Natural killer cell (primary cell): Measurements from ENCODE around the gene RASGRP3. TPM values are rescaled to one million over a fixed set of nuclear protein-coding genes. Genes with fewer than 3 reads are reported as not detected.

Source experiments
- ATAC-seq, 3 donors: fragments of 150-1000 bp in 2 of 3; fragments of 200-7000 bp in 1 of 3; cut with Tn5 transposase; 1 replicate in 1 of 3; 2 replicates in 2 of 3; pipeline ENCODE4 v1.10.0; 2021; ENCODE audit warnings: mild to moderate bottlenecking in 2 of 3, moderate library complexity in 2 of 3
- DNase-seq, 2 donors: peaks; one replicate each; pipeline versions ENCODE4 v3.0.0 to v3.0.0-alpha.2; 2013 to 2021; ENCODE audit warnings: mixed read lengths in 1 of 2
- H3K27ac ChIP-seq: one replicate; pipeline ENCODE4 v1.5.1; 2013; ENCODE audit warnings: mild to moderate bottlenecking, low read length
- H3K27me3 ChIP-seq: one replicate; pipeline ENCODE4 v1.6.1; 2013; ENCODE audit warnings: low read length; ENCODE audit not compliant: control insufficient read depth, insufficient read depth
- H3K36me3 ChIP-seq: one replicate; pipeline ENCODE4 v1.6.1; 2013; ENCODE audit warnings: low read length; ENCODE audit not compliant: control insufficient read depth, insufficient read depth
- H3K4me1 ChIP-seq: one replicate; pipeline ENCODE4 v1.6.1; 2013; ENCODE audit warnings: low read length; ENCODE audit not compliant: control insufficient read depth, insufficient read depth
- H3K4me3 ChIP-seq: one replicate; pipeline ENCODE4 v1.5.1; 2013; ENCODE audit warnings: low read length
- H3K9me3 ChIP-seq: one replicate; pipeline ENCODE4 v1.6.1; 2013; ENCODE audit warnings: low read length; ENCODE audit not compliant: control insufficient read depth, insufficient read depth
- H3K27ac Mint-ChIP-seq, 2 donors: one replicate each; pipeline ENCODE4 v1.8.0; 2022; ENCODE audit warnings: mild to moderate bottlenecking in 2 of 2, mixed read lengths in 2 of 2, moderate library complexity in 1 of 2
- H3K27me3 Mint-ChIP-seq, 2 donors: one replicate each; pipeline ENCODE4 v1.8.0; 2022; ENCODE audit warnings: low read depth in 2 of 2, mixed read lengths in 2 of 2
- H3K36me3 Mint-ChIP-seq: one replicate; pipeline ENCODE4 v1.8.0; 2022; ENCODE audit warnings: mixed read lengths
- H3K4me1 Mint-ChIP-seq, 2 donors: one replicate each; pipeline ENCODE4 v1.8.0; 2022; ENCODE audit warnings: mixed read lengths in 2 of 2
- H3K4me3 Mint-ChIP-seq: one replicate; pipeline ENCODE4 v1.8.0; 2022; ENCODE audit warnings: mild to moderate bottlenecking, moderate library complexity, mixed read lengths
- H3K9me3 Mint-ChIP-seq, 2 donors: one replicate each; pipeline ENCODE4 v1.8.0; 2022; ENCODE audit warnings: mixed read lengths in 2 of 2
- CTCF ChIP-seq: fragments of 200-600 bp; IDR thresholded peaks from one replicate; pipeline ENCODE4 v1.8.0; 2022; ENCODE audit warnings: antibody characterized with exemption
- WGBS: methylation state at CpG from one replicate; pipeline ENCODE4 v1.1.7; 2013; ENCODE audit warnings: missing lambda C conversion rate; ENCODE audit not compliant: insufficient coverage; 5-methylcytosine and 5-hydroxymethylcytosine counted together
- intact Hi-C: fragments of 100-400 bp; cut with micrococcal nuclease; formaldehyde crosslinking; loops from one replicate; pipeline ENCODE4 v1.14.2; 2022
- total RNA-seq, 4 donors: library from RNA; stranded (reverse); fragments of 120-200 nt in 1 of 4; gene quantifications; one replicate each; pipeline versions ENCODE4 v1.2.3 to v1.2.4, GENCODE V29; 2013 to 2022

The RASGRP3 gene
- total RNA-seq, 3 donors from 2014 or later (not counting 1 experiment from before 2014, with no cell fraction given): 1.8 to 21.1 (median 2.7) TPM

GRCh38 chr2:33477473-33478468, 1.3 kb downstream of the RASGRP3 start:
- no peak for TF ChIP-seq CTCF
- H3K4me1 Mint-ChIP-seq: peaks cover 22 to 31% of the 10 kb centered on the region in 2 donors
- Histone ChIP-seq H3K27ac (peak overlapping the region; percentile 95), H3K4me3 (peak overlapping the region; percentile 65), H3K27me3 (no peaks in the 10 kb centered on the region), H3K9me3 (no peaks in the 10 kb centered on the region), H3K4me1 (peaks cover 13% of the 10 kb centered on the region), H3K36me3 (no peaks in the 10 kb centered on the region)
- peak overlapping the region; percentile 95 for H3K4me3 Mint-ChIP-seq
- no peaks in the 10 kb centered on the region for H3K36me3 Mint-ChIP-seq
- H3K27me3 Mint-ChIP-seq: peaks cover 1 to 23% of the 10 kb centered on the region in 2 donors
- intact Hi-C loops: loop anchor here (5.0 kb wide), 2 partner anchors 105 to 120 kb away; partner anchors contain the start of gene FAM98A
- peak overlapping the region; percentile 95 for H3K27ac Mint-ChIP-seq
- 55% methylated on average over 20 of the region's 20 CpGs for WGBS
- DNase-seq (peak in 1 of 2 donors; percentile 34), ATAC-seq (peak in 1 of 3 donors; percentile 4)
- no peaks in the 10 kb centered on the region for H3K9me3 Mint-ChIP-seq

- no peak for TF ChIP-seq CTCF
- no peak overlapping the region for H3K27ac Mint-ChIP-seq
- Histone ChIP-seq H3K27me3 (no peaks in the 10 kb centered on the region), H3K9me3 (no peaks in the 10 kb centered on the region), H3K4me1 (peaks cover 13% of the 10 kb centered on the region), H3K36me3 (no peaks in the 10 kb centered on the region), H3K4me3 (no peak overlapping the region), H3K27ac (no peak overlapping the region)
- peaks cover 0 to 23% of the 10 kb centered on the region in 2 donors for H3K27me3 Mint-ChIP-seq
- peaks cover 22 to 31% of the 10 kb centered on the region in 2 donors for H3K4me1 Mint-ChIP-seq
- 76% methylated on average over 8 of the region's 9 CpGs for WGBS
- ATAC-seq (no peak), DNase-seq (no peak)
- H3K9me3 Mint-ChIP-seq: no peaks in the 10 kb centered on the region
- H3K36me3 Mint-ChIP-seq: no peaks in the 10 kb centered on the region
- no peak overlapping the region for H3K4me3 Mint-ChIP-seq
- intact Hi-C loops: loop anchor here (5.0 kb wide), 2 partner anchors 103 to 118 kb away; partner anchors contain the start of gene FAM98A
Measured at GRCh38 chr2:33478968-33479731, 2.7 kb downstream of the RASGRP3 start.

GRCh38 chr2:33482518-33482917, 6.1 kb downstream of the RASGRP3 start:
- DNase-seq (no peak), ATAC-seq (no peak)
- Histone ChIP-seq H3K27ac (no peak overlapping the region), H3K4me1 (peaks cover 5% of the 10 kb centered on the region), H3K36me3 (no peaks in the 10 kb centered on the region), H3K9me3 (no peaks in the 10 kb centered on the region), H3K27me3 (no peaks in the 10 kb centered on the region), H3K4me3 (no peak overlapping the region)
- H3K4me1 Mint-ChIP-seq: peaks cover 1% of the 10 kb centered on the region in 2 donors
- no peak for TF ChIP-seq CTCF
- intact Hi-C loops: no loop called here
- H3K27me3 Mint-ChIP-seq: peaks cover 7 to 39% of the 10 kb centered on the region in 2 donors
- WGBS: 89% methylated on average over 2 of the region's 2 CpGs
- H3K27ac Mint-ChIP-seq: no peak overlapping the region
- H3K9me3 Mint-ChIP-seq: peaks cover 0 to 8% of the 10 kb centered on the region in 2 donors
- no peaks in the 10 kb centered on the region for H3K36me3 Mint-ChIP-seq
- no peak overlapping the region for H3K4me3 Mint-ChIP-seq
